Measurements from ENCODE around the gene OR7D4.
"Not testable (repeated sequence)": the region's sequence is repeated elsewhere in the genome, so short reads cannot be mapped to it uniquely, and the experiment has no call there.

Gene OR7D4

DNA sequence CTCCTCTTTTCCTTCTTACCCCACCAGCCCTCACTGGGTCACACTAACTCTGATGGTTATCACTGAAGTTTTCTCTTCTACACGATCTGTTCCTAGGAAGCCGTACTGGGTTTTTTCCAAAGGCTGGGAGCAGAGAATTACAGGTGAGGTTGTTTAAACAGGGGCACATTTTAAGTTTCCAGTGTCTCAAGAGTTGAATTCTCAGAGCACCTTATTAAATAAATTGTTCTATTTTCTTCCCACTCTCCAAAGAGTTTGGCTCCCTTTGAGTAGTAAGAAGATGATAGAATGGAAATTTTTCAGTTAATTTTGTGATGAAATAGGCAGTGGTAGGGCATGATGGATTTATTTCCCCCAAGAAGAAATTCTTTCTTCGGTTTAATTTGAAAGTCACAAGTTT lies at the start of gene OR7D4:
Gene OR7D4 (minus strand): TSS at position 101 of the 400 bp plus-strand sequence. CDS start 4,752 bp downstream, outside the sequence.
- no peak for DNase-seq

DNA sequence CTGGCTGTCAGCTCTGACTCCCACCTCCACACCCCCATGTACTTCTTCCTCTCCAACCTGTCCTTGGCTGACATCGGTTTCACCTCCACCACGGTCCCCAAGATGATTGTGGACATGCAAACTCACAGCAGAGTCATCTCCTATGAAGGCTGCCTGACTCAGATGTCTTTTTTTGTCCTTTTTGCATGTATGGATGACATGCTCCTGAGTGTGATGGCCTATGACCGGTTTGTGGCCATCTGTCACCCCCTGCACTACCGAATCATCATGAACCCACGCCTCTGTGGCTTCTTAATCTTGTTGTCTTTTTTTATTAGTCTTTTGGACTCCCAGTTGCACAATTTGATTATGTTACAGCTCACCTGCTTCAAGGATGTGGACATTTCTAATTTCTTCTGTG lies 31.8 kb upstream of the OR7D4 start:
- DNase-seq, result no peak

DNA sequence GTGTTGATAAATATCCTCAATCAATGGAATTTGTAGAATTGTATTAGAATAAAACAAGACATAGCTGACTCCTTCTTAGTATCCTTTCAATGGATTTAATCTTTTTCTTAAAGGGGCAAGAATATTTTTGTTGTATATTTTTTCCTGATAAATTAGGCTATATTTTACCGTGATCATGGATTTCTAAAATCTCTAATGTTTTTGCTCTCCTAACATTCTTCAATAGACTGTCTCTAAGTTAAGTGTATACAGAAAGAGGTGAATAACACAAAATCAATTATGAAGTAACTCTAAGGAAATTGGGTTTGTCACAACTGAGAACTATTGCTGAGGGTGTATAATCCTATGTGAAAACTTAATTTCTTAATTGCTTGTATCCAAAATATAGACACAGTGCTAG lies 31.2 kb upstream of the OR7D4 start, which contains the start of gene OR7E24:
Gene OR7E24 (plus strand): TSS at position 301 of the 400 bp plus-strand sequence. CDS start 114 bp downstream, outside the sequence.
- DNase-seq, result no peak

DNA sequence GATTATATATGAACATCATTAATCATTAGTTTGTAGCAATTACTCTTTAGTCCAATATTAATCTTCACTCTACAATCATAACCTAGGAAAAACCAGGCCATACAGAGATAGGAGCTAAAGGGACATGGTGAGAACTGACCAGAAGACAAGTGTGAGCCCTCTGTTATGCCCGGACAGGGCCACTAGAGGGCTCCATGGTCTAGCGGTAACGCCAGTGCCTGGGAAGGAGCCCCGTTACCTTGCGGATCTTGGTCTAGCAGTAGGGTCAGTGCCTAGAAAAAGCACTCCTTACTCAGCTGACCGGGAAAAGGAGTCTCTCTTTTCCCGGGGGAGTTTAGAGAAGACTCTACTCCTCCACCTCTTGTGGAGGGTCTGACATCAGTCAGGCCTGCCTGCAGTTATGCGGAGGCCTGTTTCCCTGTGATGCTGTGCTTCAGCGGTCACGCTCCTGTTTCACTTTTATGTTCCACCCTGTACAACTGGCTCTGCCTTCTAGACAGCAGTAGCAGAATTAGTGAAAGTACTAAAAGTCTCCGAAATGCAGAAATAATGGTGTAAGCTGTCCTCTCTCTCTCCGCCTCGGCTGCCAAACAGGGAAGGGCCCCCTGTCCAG lies 13.8 kb downstream of the OR7D4 start:
- DNase-seq, result peak; percentile 66

DNA sequence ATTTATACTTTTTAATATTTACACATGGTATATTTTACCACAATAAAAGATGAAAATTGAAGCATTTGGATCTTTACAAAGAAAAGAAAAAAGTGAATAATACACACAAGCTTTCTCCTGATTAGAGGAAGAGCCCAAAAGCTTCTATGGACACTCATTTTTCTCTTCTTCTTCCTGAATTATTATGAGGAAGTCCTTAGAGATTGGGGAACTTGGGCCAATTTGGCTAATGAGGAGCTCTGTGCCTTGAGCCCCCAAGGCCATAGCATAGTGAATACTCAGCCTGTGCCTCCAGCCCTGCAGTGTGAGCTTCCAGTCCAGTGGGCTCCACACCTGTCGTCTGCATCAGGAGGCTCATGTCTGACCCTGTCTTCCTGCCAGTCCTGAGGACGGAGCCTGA lies 21.3 kb downstream of the OR7D4 start:
- not testable (repeated sequence) for DNase-seq

DNA sequence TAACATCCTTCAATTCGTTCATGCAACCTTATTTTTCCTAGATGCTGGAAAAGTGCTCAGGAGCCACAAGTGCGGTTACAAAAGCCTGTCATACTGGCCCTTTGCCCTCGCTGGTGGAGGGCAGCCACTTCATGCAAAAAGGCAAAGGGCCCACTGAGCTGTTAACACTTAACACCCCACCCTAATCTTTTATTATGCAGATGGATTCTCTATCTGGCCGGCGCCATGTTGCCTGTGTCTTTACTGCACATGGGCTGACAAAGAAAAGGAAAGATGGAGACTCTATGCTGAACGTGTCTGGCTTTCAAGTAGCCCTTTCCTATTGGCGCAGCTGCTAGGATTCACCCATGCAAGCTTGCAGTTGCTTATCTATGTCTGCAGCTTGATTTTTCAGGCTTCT lies 29.9 kb downstream of the OR7D4 start:
- DNase-seq, result no peak

DNA sequence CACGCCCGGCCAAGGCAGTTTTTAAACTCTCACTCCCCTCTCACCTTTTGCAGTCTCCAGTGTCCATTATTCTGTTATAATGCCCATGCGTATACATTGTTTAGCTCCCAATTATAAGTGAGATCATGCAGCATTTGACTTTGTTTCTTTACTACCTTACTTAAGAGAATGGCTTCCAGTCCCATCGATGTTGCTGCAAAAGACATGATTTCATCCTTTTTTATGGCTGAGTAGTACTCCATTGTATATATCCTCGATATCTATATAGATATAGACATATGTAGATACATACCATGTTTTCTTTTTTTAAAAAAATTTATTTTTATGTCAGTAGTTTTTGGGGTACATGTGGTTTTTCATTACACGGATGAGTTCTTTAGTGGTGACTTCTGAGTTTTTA lies 32.2 kb downstream of the OR7D4 start:
- no peak for DNase-seq

DNA sequence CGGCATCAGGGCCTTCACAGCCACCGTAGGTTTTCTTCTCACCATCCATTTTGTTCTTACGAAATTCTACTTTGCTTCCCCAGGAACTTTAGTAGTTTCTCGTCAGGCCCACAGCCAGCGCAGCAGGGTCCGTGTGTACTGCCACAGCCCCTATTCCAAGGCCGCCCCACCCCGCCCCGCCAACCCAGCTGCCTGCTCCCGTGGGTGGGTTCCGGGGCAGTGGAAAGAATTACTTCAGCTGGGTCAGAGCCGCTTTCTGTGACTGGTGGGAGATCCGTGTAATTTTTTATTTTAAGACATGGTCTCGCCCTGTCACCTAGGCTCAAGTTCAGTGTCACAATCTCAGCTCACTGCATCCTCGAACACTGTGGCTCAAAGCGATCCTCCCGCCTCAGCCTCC lies 36.4 kb downstream of the OR7D4 start:
- DNase-seq, result no peak

DNA sequence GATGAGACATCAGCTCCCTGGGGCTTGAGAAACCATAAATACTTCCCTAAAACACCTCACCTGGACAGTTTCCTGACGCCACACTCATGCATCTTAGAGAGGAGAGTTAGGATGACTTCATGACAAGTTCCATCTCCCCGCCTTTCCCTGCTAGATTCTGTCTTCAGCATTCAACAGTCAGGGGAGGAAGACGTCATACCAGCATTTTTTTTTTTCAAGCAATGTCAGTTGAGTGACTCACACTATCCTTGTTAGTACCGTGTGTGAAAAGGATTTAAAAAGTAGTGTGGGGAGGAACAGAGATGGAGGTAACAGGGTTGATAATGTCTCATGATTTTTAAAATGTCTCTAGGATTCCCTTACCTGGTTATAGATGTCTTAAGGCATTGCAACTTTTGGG lies 40.5 kb downstream of the OR7D4 start, which contains the start of gene OR7D2:
Gene OR7D2 (plus strand): TSS at position 79 of the 400 bp plus-strand sequence. CDS start 6,803 bp downstream, outside the sequence.
- DNase-seq, result no peak

DNA sequence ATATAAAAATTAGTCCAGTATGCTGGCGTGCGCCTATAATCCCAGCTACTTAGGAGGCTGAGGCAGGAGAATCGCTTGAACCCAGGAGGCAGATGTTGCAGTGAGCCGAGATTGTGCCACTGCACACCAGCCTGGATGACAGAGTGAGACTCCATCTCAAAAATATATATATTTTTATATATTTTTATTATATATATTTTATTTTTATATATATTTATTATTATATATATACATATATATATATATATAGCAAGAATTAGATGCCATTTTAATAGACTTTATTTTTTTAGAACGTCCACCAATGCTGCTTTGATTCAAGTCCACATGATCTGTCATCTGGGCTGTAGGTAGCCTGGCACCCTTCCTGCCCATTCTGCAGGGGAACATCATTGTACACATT lies 44.1 kb downstream of the OR7D4 start:
- DNase-seq, result no peak

DNA sequence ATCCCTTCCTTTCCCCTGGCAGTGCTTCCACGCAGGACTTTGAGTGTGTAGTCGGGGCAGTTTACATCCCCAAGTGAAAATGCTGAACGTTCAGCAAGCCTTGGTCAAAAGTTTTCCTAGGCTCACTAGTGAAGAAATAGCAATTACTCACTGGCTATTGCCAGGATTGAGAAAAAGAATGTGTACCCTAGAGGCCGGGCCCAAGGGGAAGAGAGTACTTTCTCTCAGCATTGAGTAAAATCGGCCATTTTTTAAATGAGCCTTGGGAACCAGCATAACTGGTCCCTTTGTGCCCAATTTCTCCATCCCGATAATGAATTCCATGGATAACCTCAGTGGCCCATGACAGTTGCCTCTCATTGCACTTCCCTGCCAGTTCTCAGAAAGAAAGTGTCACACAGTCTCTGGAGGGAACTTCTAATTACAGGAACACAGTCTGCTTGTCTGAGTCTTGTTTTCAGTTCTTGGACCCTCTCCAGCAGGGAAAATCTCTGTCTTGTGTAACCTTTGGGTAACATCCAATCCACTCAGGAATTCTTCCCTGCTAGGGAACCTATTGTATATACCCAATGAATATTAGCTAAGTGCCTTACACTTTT lies 47.9 kb downstream of the OR7D4 start:
- DNase-seq, result no peak

DNA sequence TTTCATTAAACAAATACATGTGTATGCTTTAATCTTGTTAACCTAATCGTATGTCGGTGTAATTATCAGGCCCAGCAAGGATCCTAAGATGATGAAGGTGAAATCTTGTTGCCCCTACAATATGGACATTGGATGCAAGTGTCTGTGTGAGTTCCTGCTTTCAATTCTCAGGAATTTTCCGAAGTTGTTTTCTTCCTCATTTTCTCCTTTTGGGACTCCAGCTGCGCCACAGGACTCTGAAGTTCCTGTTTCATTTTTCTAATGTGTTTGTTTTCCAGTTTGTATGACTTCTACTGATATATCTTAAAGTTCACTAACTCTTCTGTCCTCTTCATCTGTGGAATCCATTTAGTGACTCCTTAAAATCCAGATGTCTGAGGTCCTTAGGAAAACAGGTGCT lies 52.5 kb downstream of the OR7D4 start:
- no peak for DNase-seq

DNA sequence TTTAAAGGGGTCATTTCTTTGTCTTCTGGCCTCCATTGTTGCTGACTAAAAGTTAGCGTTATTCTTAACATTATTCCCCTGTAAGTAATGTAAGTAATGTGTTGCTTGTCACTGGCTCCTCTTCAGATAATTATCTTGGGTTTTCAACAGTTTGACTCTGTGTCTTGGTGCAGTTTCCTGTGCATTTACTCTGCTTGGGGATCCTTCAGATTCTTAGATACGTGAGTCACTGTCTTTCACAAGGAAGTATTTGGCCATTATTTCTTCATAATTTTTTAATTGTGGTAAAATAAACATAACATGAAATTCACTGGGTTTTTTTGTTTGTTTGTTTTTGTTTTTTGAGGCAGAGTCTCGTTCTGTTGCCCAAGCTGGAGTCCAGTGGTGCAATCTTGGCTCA lies 54.1 kb downstream of the OR7D4 start:
- DNase-seq, result no peak

DNA sequence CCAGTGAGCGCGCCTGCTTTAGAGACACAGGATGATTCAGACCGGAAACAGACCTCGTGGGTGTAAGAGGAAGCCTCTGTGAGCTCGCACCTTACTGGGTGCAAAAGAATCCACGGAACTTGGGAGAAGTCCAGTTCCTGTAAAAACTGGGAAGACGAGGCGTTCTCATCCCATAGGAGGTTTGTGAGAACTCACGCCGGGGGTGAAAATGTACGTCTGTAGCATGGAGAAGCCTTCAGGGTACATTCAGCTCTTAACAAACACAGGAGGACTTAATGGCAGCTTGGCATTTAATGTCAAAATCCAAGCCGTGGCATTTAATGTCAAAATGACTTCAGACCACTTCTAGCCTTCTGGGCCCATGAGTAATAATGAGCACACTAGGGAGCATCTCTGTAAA lies 58.0 kb downstream of the OR7D4 start:
- DNase-seq, result no peak
